GM12878 (cell line): ENCODE measurements around the gene P2RY11. TPM values are rescaled to one million over a fixed set of nuclear protein-coding genes. Genes with fewer than 3 reads are reported as not detected.

Source experiments
- ATAC-seq: fragments of 200-7000 bp; cut with Tn5 transposase; 3 replicates; pipeline ENCODE4 v1.9.1; 2020; ENCODE audit warnings: mild to moderate bottlenecking, moderate library complexity
- Bru-seq: library from RNA; stranded (reverse); fragments of 400-500 nt; gene quantifications from one replicate; lab custom pipeline; 2021; lab: Mats Ljungman, UMichigan
- BruChase-seq, 2 experiments: library from RNA; stranded (reverse); fragments of 400-500 nt; gene quantifications; one replicate each; lab custom pipeline; 2021; lab: Mats Ljungman, UMichigan
- BruUV-seq: library from RNA; stranded (reverse); fragments of 400-500 nt; replicated peaks from 2 replicates; lab custom pipeline; 2021; lab: Mats Ljungman, UMichigan
- CTCF ChIA-PET: fragments of 300-600 bp; sonication (Branson Sonifier 250); formaldehyde crosslinking; extraction: SDS; loops from one replicate; lab custom pipeline; 2021; ENCODE audit warnings: inconsistent platforms; lab: Yijun Ruan, JAX
- POLR2A ChIA-PET: fragments of 350-600 bp; formaldehyde crosslinking; extraction: SDS; loops from one replicate; lab custom pipeline; 2021; ENCODE audit warnings: inconsistent platforms; lab: Charles Lee
- RAD21 ChIA-PET: fragments of 300-600 bp; sonication (Branson Sonifier 250); formaldehyde crosslinking; loops from one replicate; lab custom pipeline; 2023; ENCODE audit warnings: antibody characterized with exemption; ENCODE audit not compliant: unreplicated experiment; lab: Charles Lee
- SMC1A ChIA-PET: fragments of 300-600 bp; sonication (Branson Sonifier 250); formaldehyde crosslinking; loops from one replicate; lab custom pipeline; 2023; ENCODE audit not compliant: unreplicated experiment, uncharacterized antibody; lab: Charles Lee
- DNase-seq: peaks from one replicate; pipeline ENCODE4 v3.0.0-alpha.2; 2011; ENCODE audit warnings: low read depth, low spot score
- FAIRE-seq: peaks from 3 replicates; lab custom pipeline; 2011; peaks lifted over from hg19 to GRCh38; lab: Jason Lieb, UNC
- H2AFZ ChIP-seq: 2 replicates; pipeline ENCODE4 v1.6.0; 2011; ENCODE audit warnings: low read depth, low read length, control low read depth; ENCODE audit not compliant: control insufficient read depth
- H3K27ac ChIP-seq: 2 replicates; pipeline ENCODE4 v1.5.1; 2011; ENCODE audit warnings: control low read depth; ENCODE audit not compliant: control insufficient read depth, insufficient read depth
- H3K27me3 ChIP-seq, 2 experiments: replicated peaks in 1 of 2; 2 replicates each; pipeline versions ENCODE4 v1.6.0 to v1.6.1; 2011; ENCODE audit warnings: low read length in 1 of 2; ENCODE audit not compliant: control insufficient read depth in 2 of 2, insufficient read depth in 2 of 2
- H3K36me3 ChIP-seq, 2 experiments: 2 replicates each; pipeline ENCODE4 v1.5.1; 2011; ENCODE audit warnings: low read length in 1 of 2; ENCODE audit not compliant: control insufficient read depth in 2 of 2, insufficient read depth in 2 of 2
- H3K4me1 ChIP-seq: 2 replicates; pipeline ENCODE4 v1.6.1; 2011; ENCODE audit warnings: mild to moderate bottlenecking, low read length, moderate library complexity, mixed read lengths; ENCODE audit not compliant: control insufficient read depth, insufficient read depth
- H3K4me2 ChIP-seq: 2 replicates; pipeline ENCODE4 v1.6.0; 2011; ENCODE audit warnings: control low read depth; ENCODE audit not compliant: control insufficient read depth, insufficient read depth
- H3K4me3 ChIP-seq: fragments of 200-600 bp; sonication (generic); 2 replicates; pipeline ENCODE4 v1.5.1; 2016
- H3K79me2 ChIP-seq: 2 replicates; pipeline ENCODE4 v1.6.0; 2011; ENCODE audit warnings: low read length; ENCODE audit not compliant: control insufficient read depth, insufficient read depth
- H3K9ac ChIP-seq: 2 replicates; pipeline ENCODE4 v1.8.0; 2011; ENCODE audit warnings: low read length, control low read depth, mixed read lengths; ENCODE audit not compliant: control insufficient read depth, insufficient read depth
- H3K9me3 ChIP-seq: replicated peaks from 3 replicates; pipeline ENCODE4 v1.5.1; 2011; ENCODE audit warnings: mild to moderate bottlenecking, low read length; ENCODE audit not compliant: control insufficient read depth, insufficient read depth
- H4K20me1 ChIP-seq: 2 replicates; pipeline ENCODE4 v1.6.0; 2011; ENCODE audit not compliant: control insufficient read depth, insufficient read depth
- BRCA1 ChIP-seq: IDR thresholded peaks from 2 replicates; pipeline ENCODE4 v1.6.1; 2011; ENCODE audit warnings: low read depth, low read length, improper control_type of control experiment
- CBFB ChIP-seq: IDR thresholded peaks from 2 replicates; pipeline ENCODE4 v1.6.1; 2016; ENCODE audit warnings: antibody characterized with exemption, low read depth
- EGR1 ChIP-seq, 2 experiments: IDR thresholded peaks; 1 replicate in 1 of 2; 2 replicates in 1 of 2; pipeline ENCODE4 v1.6.1; 2011 to 2012; ENCODE audit warnings: low read depth in 2 of 2, low read length in 2 of 2, borderline replicate concordance in 1 of 2, mild to moderate bottlenecking in 1 of 2, moderate library complexity in 1 of 2
- NFIC ChIP-seq: IDR thresholded peaks from 2 replicates; pipeline ENCODE4 v1.6.1; 2012; ENCODE audit warnings: low read depth, mild to moderate bottlenecking, inconsistent platforms, low read length, moderate library complexity
- RUNX3 ChIP-seq: IDR thresholded peaks from 2 replicates; pipeline ENCODE4 v1.6.1; 2012; ENCODE audit warnings: low read length, inconsistent platforms
- SMAD5 ChIP-seq: IDR thresholded peaks from 2 replicates; pipeline ENCODE4 v1.6.1; 2016; ENCODE audit warnings: antibody characterized with exemption, low read depth
- SMARCA5 ChIP-seq: fragments of 450-650 bp; IDR thresholded peaks from 2 replicates; pipeline ENCODE4 v1.6.1; 2017; ENCODE audit warnings: mild to moderate bottlenecking
- SP1 ChIP-seq: IDR thresholded peaks from one replicate; pipeline ENCODE4 v1.6.1; 2011; ENCODE audit warnings: low read depth, low read length
- TBL1XR1 ChIP-seq: IDR thresholded peaks from 2 replicates; pipeline ENCODE4 v1.6.1; 2012; ENCODE audit warnings: low read depth, low read length, improper control_type of control experiment
- TCF12 ChIP-seq: IDR thresholded peaks from 2 replicates; pipeline ENCODE4 v1.6.1; 2011; ENCODE audit warnings: low read depth, mild to moderate bottlenecking, low read length
- WGBS: methylation state at CpG from one replicate; pipeline ENCODE4 v1.1.6; 2016; ENCODE audit warnings: low lambda C conversion rate; ENCODE audit not compliant: insufficient replicate concordance, insufficient coverage; ENCODE audit errors: missing lambda C conversion rate; 5-methylcytosine and 5-hydroxymethylcytosine counted together
- in situ Hi-C: fragments of 300-500 bp; cut with MboI; formaldehyde crosslinking; loops from 9 replicates; pipeline ENCODE4 v1.14.3; 2018; ENCODE audit warnings: mixed read lengths
- intact Hi-C: fragments of 100-400 bp; cut with micrococcal nuclease; formaldehyde crosslinking; loops from one replicate; pipeline ENCODE4 v1.14.2; 2022; ENCODE audit not compliant: unreplicated experiment
- long read RNA-seq, 2 experiments: library from polyadenylated mRNA; unstranded; transcript quantifications; one replicate each; pipeline ENCODE4 v2.0.0, GENCODE V29; 2019 to 2020
- polyA minus RNA-seq, 3 experiments: library from RNA; depleted of rRNA, polyadenylated mRNA; stranded (reverse); fragments of >200 nt; gene quantifications; 2 replicates each; pipeline ENCODE4 v1.2.3, GENCODE V29; 2011
- polyA plus RNA-seq, 11 experiments: library from polyadenylated mRNA; depleted of rRNA in 4 of 11; unstranded in 6 of 11; stranded (reverse) in 5 of 11; fragments of >200 nt; fragmentation: Nextera tagmentation in 4 of 11; fragmentation: Illumina TruSeq in 1 of 11; extraction: Ambion mirVana in 4 of 11; extraction: Trizol in 1 of 11; gene quantifications; 1 replicate in 1 of 11; 2 replicates in 10 of 11; pipeline versions ENCODE4 v1.2.1 to v1.2.3, GENCODE V29; 2011 to 2016; ENCODE audit warnings: inconsistent platforms in 2 of 11, missing spikeins in 2 of 11, low read depth in 1 of 11
- total RNA-seq, 4 experiments: library from RNA; depleted of rRNA in 3 of 4; stranded (reverse); fragments of >200 nt in 3 of 4; fragmentation: Illumina TruSeq in 1 of 4; extraction: Trizol in 1 of 4; gene quantifications; 2 replicates each; pipeline versions ENCODE4 v1.2.1 to v1.2.3, GENCODE V29; 2013 to 2021
- TF ChIP-seq, protein P1 (sequence below): fragments of 450-650 bp; IDR thresholded peaks from 2 replicates; pipeline ENCODE4 v1.6.1; 2017; ENCODE audit warnings: low read depth, mild to moderate bottlenecking, moderate library complexity
- TF ChIP-seq, protein P2 (sequence below): fragments of 450-650 bp; IDR thresholded peaks from 2 replicates; pipeline ENCODE4 v1.6.1; 2017; ENCODE audit warnings: mild to moderate bottlenecking, moderate library complexity

P2RY11 gene, protein sequence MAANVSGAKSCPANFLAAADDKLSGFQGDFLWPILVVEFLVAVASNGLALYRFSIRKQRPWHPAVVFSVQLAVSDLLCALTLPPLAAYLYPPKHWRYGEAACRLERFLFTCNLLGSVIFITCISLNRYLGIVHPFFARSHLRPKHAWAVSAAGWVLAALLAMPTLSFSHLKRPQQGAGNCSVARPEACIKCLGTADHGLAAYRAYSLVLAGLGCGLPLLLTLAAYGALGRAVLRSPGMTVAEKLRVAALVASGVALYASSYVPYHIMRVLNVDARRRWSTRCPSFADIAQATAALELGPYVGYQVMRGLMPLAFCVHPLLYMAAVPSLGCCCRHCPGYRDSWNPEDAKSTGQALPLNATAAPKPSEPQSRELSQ
- total RNA-seq (2013; cell fraction: nucleolus; rRNA removed): 57.8 and 61.7 TPM in 2 replicates
- total RNA-seq (2014; rRNA removed) (11.4 and 17.4 TPM in 2 replicates), total RNA-seq (2014; rRNA removed; fragmentation: Illumina TruSeq; extraction: Trizol) (7.4 and 8.2 TPM in 2 replicates), total RNA-seq (2021) (42.0 and 46.5 TPM in 2 replicates), polyA plus RNA-seq (2011; rRNA removed) (12.5 and 26.5 TPM in 2 replicates), polyA plus RNA-seq (2014; fragmentation: Illumina TruSeq; extraction: Trizol) (1.2 and 4.9 TPM in 2 replicates), polyA plus RNA-seq (2014; fragmentation: Nextera tagmentation; extraction: Ambion mirVana) (under 1 TPM; 0.14 to 0.57 TPM), polyA plus RNA-seq (2014; rRNA removed) (32.5 and 39.0 TPM in 2 replicates), polyA plus RNA-seq (2016; fragmentation: Nextera tagmentation; extraction: Ambion mirVana) (1 to 10 TPM; 6.7 to 7.0 TPM), polyA minus RNA-seq (2011; rRNA and poly(A)+ RNA removed) (16.9 and 49.7 TPM in 2 replicates), Bru-seq, nascent RNA (percentile 81 among the genes with signal in this experiment), BruChase-seq, experiment 1, labeled RNA remaining after a 6-hour chase (percentile 92 among the genes with signal in this experiment), BruChase-seq, experiment 2, labeled RNA remaining after a 2-hour chase (percentile 89 among the genes with signal in this experiment)
- 5.0 TPM for polyA plus RNA-seq (2011; ENCODE audit: low read depth)
- polyA plus RNA-seq (2011; cell fraction: cytosol; rRNA removed): 44.1 and 69.0 TPM in 2 replicates
- 81.5 and 114 TPM in 2 replicates for polyA plus RNA-seq (2011; cell fraction: nucleus; rRNA removed)
- polyA plus RNA-seq (2012): 28.3 and 37.9 TPM in 2 replicates
- polyA minus RNA-seq (2011; cell fraction: cytosol; rRNA and poly(A)+ RNA removed): 22.1 and 26.3 TPM in 2 replicates
- polyA minus RNA-seq (2011; cell fraction: nucleus; rRNA and poly(A)+ RNA removed): 8.6 and 28.3 TPM in 2 replicates
- long read RNA-seq, experiment 1, partial matches to known transcripts: 0 of 5 reads
- long read RNA-seq, experiment 1, other reads (novel, unspliced or antisense): 1 of 5 reads
- long read RNA-seq, experiment 2, partial matches to known transcripts: 0 of 5 reads
- long read RNA-seq, experiment 2, other reads (novel, unspliced or antisense): 2 of 5 reads

DNA sequence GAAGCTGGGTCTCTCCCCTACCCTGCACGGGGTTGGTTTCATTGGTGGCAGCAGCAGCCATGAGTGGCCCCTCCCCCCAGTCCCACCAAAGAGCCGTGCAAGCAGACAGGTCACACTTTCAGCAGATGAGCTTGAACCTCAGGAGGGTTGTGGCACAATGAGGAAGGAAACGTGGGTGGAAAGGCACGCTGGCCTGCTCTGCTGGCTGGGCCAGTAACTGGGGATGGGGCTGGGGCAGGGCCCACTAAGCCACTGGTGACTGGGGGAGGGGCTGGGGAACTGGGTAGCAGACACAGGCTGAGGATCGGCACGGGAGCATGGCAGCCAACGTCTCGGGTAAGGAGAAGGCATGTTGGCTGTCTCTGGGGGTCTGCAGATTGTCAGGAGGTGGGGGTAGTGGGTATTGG lies at the start of gene P2RY11:
Gene P2RY11, plus strand, starts transcription at position 289 of the 407 bp plus-strand sequence. Its CDS starts 29 bp downstream, at position 318.
- no TSS peak for BruUV-seq
- Histone ChIP-seq H3K27me3 (no peaks in the 10 kb centered on the region), H3K4me1 (peaks cover 44% of the 10 kb centered on the region), H3K36me3 (peaks cover 18 to 55% of the 10 kb centered on the region in 2 experiments; a peak in 3 of 4 replicates), H3K9me3 (no peaks in the 10 kb centered on the region), H3K9ac (peak within 1 kb of the TSS; percentile 35; the same call in 1 of the 2 replicates), H4K20me1 (no peaks in the 10 kb centered on the region), H3K4me2 (peak within 1 kb of the TSS; percentile 28), H3K4me3 (peak within 1 kb of the TSS; percentile 51), H2AFZ (no peak within 1 kb of the TSS), H3K27ac (peak within 1 kb of the TSS; percentile 62), H3K79me2 (peaks cover 57% of the 10 kb centered on the region)
- ATAC-seq (peak; percentile 40), FAIRE-seq (peak; percentile 59), DNase-seq (peak; percentile 75)
- in situ Hi-C loops (no loop called here), intact Hi-C loops (loop anchor here (5.0 kb wide), 1 partner anchor 84 kb away; no protein-coding TSS in a partner anchor)
- CTCF ChIA-PET: interaction anchor here (0.6 to 9.8 kb wide), 9 partner anchors 9 to 180 kb away, joined by 3 to 171 read pairs (median 8); partner anchors contain the start of gene ANGPTL6
- RAD21 ChIA-PET: interaction anchor here (0.9 to 8.6 kb wide), 6 partner anchors 11 to 179 kb away, joined by 3 to 166 read pairs (median 4); partner anchors contain the start of gene ANGPTL6
- 4% methylated on average over 8 of the region's 8 CpGs for WGBS
- SMC1A ChIA-PET: interaction anchor here (2.2 to 11.4 kb wide), 2 partner anchors 12 to 84 kb away, joined by 8 to 150 read pairs; partner anchors contain the start of gene ANGPTL6
- POLR2A ChIA-PET: interaction anchor here (0.5 to 5.4 kb wide), 8 partner anchors 9 to 179 kb away, joined by 3 to 58 read pairs (median 4); partner anchors contain the start of gene ANGPTL6
- peak in 1 of 2 experiments; percentile 78; a peak in 1 of 3 replicates for TF ChIP-seq EGR1 (IDR thresholded peaks at IDR 0.05; ENCODE audit: borderline replicate concordance in 1 of 2, low read depth in 2 of 2, low read length in 2 of 2)
- no peak for TF ChIP-seq NFIC
- TF ChIP-seq, protein P1, sequence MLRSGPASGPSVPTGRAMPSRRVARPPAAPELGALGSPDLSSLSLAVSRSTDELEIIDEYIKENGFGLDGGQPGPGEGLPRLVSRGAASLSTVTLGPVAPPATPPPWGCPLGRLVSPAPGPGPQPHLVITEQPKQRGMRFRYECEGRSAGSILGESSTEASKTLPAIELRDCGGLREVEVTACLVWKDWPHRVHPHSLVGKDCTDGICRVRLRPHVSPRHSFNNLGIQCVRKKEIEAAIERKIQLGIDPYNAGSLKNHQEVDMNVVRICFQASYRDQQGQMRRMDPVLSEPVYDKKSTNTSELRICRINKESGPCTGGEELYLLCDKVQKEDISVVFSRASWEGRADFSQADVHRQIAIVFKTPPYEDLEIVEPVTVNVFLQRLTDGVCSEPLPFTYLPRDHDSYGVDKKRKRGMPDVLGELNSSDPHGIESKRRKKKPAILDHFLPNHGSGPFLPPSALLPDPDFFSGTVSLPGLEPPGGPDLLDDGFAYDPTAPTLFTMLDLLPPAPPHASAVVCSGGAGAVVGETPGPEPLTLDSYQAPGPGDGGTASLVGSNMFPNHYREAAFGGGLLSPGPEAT: peak; percentile 40; the same call in 1 of the 2 replicates
- TF ChIP-seq TBL1XR1: 0 out of 2 replicates have a peak, but pooled peaks have one; percentile 47
- peak; percentile 22 for TF ChIP-seq SP1
- no peak for TF ChIP-seq BRCA1
- peak; percentile 41; the same call in 1 of the 2 replicates for TF ChIP-seq CBFB
- TF ChIP-seq SMARCA5: no peak
- TF ChIP-seq RUNX3: peak; percentile 44
- TF ChIP-seq, protein P2, sequence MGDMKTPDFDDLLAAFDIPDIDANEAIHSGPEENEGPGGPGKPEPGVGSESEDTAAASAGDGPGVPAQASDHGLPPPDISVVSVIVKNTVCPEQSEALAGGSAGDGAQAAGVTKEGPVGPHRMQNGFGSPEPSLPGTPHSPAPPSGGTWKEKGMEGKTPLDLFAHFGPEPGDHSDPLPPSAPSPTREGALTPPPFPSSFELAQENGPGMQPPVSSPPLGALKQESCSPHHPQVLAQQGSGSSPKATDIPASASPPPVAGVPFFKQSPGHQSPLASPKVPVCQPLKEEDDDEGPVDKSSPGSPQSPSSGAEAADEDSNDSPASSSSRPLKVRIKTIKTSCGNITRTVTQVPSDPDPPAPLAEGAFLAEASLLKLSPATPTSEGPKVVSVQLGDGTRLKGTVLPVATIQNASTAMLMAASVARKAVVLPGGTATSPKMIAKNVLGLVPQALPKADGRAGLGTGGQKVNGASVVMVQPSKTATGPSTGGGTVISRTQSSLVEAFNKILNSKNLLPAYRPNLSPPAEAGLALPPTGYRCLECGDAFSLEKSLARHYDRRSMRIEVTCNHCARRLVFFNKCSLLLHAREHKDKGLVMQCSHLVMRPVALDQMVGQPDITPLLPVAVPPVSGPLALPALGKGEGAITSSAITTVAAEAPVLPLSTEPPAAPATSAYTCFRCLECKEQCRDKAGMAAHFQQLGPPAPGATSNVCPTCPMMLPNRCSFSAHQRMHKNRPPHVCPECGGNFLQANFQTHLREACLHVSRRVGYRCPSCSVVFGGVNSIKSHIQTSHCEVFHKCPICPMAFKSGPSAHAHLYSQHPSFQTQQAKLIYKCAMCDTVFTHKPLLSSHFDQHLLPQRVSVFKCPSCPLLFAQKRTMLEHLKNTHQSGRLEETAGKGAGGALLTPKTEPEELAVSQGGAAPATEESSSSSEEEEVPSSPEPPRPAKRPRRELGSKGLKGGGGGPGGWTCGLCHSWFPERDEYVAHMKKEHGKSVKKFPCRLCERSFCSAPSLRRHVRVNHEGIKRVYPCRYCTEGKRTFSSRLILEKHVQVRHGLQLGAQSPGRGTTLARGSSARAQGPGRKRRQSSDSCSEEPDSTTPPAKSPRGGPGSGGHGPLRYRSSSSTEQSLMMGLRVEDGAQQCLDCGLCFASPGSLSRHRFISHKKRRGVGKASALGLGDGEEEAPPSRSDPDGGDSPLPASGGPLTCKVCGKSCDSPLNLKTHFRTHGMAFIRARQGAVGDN: peak; percentile 94
- peak; percentile 72; the same call in 1 of the 2 replicates for TF ChIP-seq SMAD5
- TF ChIP-seq TCF12: peak; percentile 58; the same call in 1 of the 2 replicates
